Measurements from ENCODE around the gene KCTD20. TPM values are rescaled to one million over a fixed set of nuclear protein-coding genes. Genes with fewer than 3 reads are reported as not detected.

The KCTD20 gene
- total and polyA plus RNA-seq, 9 of the 15 experiments (the other 6 are each of a cell fraction or from before 2014, with no cell fraction given) = 28.9 to 160 (median 70.6) TPM

GRCh38 chr6:36441307-36441894 lies 1.4 kb upstream of the KCTD20 start (continued):
- TF ChIP-seq KAT7 (CRISPR knock-in tag; IDR thresholded peaks at IDR 0.05; ENCODE audit: borderline replicate concordance) (0 out of 2 replicates have a peak, but pooled peaks have one; percentile 76), ZFX (CRISPR knock-in tag; IDR thresholded peaks at IDR 0.05) (peak; percentile 11; the same call in 1 of the 2 replicates), SMAD2 (IDR thresholded peaks at IDR 0.05; ENCODE audit: low read depth, low read length) (no peak), XRCC4 (IDR thresholded peaks at IDR 0.05; ENCODE audit: extremely low read depth, insufficient read depth, insufficient read length) (no peak), ZC3H8 (IDR thresholded peaks at IDR 0.05) (no peak), BRD9 (IDR thresholded peaks at IDR 0.05; ENCODE audit: low read depth, partially characterized antibody) (peak; percentile 50), CEBPB (tag; IDR thresholded peaks at IDR 0.05) (peak; percentile 87), ZNF639 (CRISPR knock-in tag; conservative IDR thresholded peaks at IDR 0.05 in 1 of 2, IDR thresholded peaks at IDR 0.05 in 1 of 2) (peak in 1 of 2 experiments; percentile 62; a peak in 2 of 4 replicates), SP2 (IDR thresholded peaks at IDR 0.05; ENCODE audit: extremely low read depth, low read depth, low read length, poor library complexity, severe bottlenecking) (no peak), RNF2 (IDR thresholded peaks at IDR 0.05) (peak; percentile 80), RBBP5 (IDR thresholded peaks at IDR 0.05; ENCODE audit: borderline replicate concordance, insufficient read depth, low read length, poor library complexity, severe bottlenecking) (peak; percentile 29), KLF10 (CRISPR knock-in tag; IDR thresholded peaks at IDR 0.05) (no peak), AFF1 (IDR thresholded peaks at IDR 0.05; ENCODE audit: low read depth in 1 of 2, partially characterized antibody in 2 of 2) (peak in 1 of 2 experiments; percentile 42), FOXK1 (CRISPR knock-in tag; IDR thresholded peaks at IDR 0.05; ENCODE audit: borderline replicate concordance) (no peak), COPS2 (conservative IDR thresholded peaks at IDR 0.05) (no peak), TFAP4 (CRISPR knock-in tag; IDR thresholded peaks at IDR 0.05; ENCODE audit: borderline replicate concordance) (peak; percentile 86), ZKSCAN3 (CRISPR knock-in tag; IDR thresholded peaks at IDR 0.05) (no peak), E4F1 (CRISPR knock-in tag; IDR thresholded peaks at IDR 0.05; ENCODE audit: borderline replicate concordance) (no peak)
